ENCODE results near the gene CHAF1B. TPM values are rescaled to one million over a fixed set of nuclear protein-coding genes. Genes with fewer than 3 reads are reported as not detected.
A peak's percentile ranks its signal among the peaks of the same experiment; 100 is the strongest.
"Not testable (repeated sequence)": the region's sequence is repeated elsewhere in the genome, so short reads cannot be mapped to it uniquely, and the experiment has no call there.

Gene CHAF1B
- total RNA-seq = 2.4 TPM
- polyA plus RNA-seq (ENCODE audit: insufficient read depth in 1 of 8, insufficient read length in 8 of 8, low replicate concordance in 1 of 8) = 1 to 10 TPM; 4.0 to 5.7 (median 4.5) TPM
- long read RNA-seq, donor 1, full-length matches to known transcripts = 1 of 1 reads
- long read RNA-seq, donor 1, partial matches to known transcripts = 0 of 1 reads
- long read RNA-seq, donor 1, other reads (novel, unspliced or antisense) = 0 of 1 reads
- long read RNA-seq, donor 2 = 0 reads
- long read RNA-seq, donor 3 = 0 reads
- long read RNA-seq, donor 4 = 0 reads
- long read RNA-seq, donor 5, full-length matches to known transcripts = 1 of 1 reads
- long read RNA-seq, donor 5, partial matches to known transcripts = 0 of 1 reads
- long read RNA-seq, donor 5, other reads (novel, unspliced or antisense) = 0 of 1 reads
- long read RNA-seq, donor 6, full-length matches to known transcripts = 3 of 3 reads
- long read RNA-seq, donor 6, partial matches to known transcripts = 0 of 3 reads
- long read RNA-seq, donor 6, other reads (novel, unspliced or antisense) = 0 of 3 reads
- long read RNA-seq, donor 7, full-length matches to known transcripts = 1 of 1 reads
- long read RNA-seq, donor 7, partial matches to known transcripts = 0 of 1 reads
- long read RNA-seq, donor 7, other reads (novel, unspliced or antisense) = 0 of 1 reads
- long read RNA-seq, donor 8 = 0 reads
- long read RNA-seq, donor 9, full-length matches to known transcripts = 1 of 1 reads
- long read RNA-seq, donor 9, partial matches to known transcripts = 0 of 1 reads
- long read RNA-seq, donor 9, other reads (novel, unspliced or antisense) = 0 of 1 reads
- long read RNA-seq, donor 10, full-length matches to known transcripts = 2 of 2 reads
- long read RNA-seq, donor 10, partial matches to known transcripts = 0 of 2 reads
- long read RNA-seq, donor 10, other reads (novel, unspliced or antisense) = 0 of 2 reads
- long read RNA-seq, donor 11 = 0 reads

DNA sequence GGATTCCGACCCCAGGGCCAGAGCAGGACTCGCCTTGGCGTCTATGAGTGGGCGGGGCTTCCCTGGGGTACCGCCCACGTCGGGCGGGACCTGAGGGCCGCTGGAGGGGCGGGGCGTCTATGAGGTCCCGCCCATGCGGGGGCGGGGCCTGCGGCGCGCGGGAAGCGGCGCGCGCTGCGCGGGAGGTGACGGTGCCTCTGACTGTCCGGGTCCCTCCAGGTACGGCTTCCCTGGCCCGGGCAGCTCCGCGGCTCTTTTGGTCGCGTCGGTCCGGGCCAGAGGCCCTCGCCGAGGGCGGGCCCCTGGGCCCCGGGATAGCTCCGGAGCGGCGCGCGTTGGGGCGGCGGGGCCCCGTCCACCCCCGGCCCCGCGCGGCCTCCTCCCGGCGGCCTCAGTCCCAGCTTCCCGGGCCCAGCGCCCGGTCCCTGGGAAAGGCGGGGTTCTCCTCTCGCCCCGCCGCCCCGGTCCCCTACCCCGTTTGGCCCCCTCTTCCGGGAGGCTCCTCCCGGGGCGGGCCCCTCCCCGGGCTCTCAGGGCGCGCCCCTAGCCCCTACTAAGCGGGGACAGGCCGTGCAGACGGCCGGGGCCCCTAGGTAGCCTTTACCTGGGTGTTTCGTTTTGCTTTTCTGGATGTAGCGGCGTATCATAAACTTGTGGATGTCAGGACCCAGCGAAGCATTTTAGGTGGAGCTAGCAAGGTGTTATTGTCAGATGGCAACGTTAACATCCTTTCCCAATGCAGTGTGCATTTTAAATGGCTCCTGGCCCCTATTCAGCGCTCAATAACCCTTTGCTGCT, at the start of gene CHAF1B:
TSS of gene CHAF1B (plus strand) at position 160 of the 798 bp plus-strand sequence. CDS start 745 bp downstream, outside the sequence.
- Histone ChIP-seq H3K27me3 (ENCODE audit: control insufficient read depth, insufficient read depth, low read length) (no peaks in the 10 kb centered on the region), H3K27ac (ENCODE audit: low read length) (peak within 1 kb of the TSS; percentile 6), H3K36me3 (ENCODE audit: control insufficient read depth, insufficient read depth, low read length) (no peaks in the 10 kb centered on the region), H3K9me3 (replicated peaks; ENCODE audit: control insufficient read depth, low read depth, low read length) (no peaks in the 10 kb centered on the region), H3K4me3 (ENCODE audit: low read length) (peak within 1 kb of the TSS; percentile 51), H3K4me1 (ENCODE audit: control insufficient read depth, insufficient read depth, low read length) (peaks cover 19% of the 10 kb centered on the region)
- WGBS (ENCODE audit: insufficient coverage) = 2% methylated on average over 63 of the region's 77 CpGs
- peak; percentile 79 for DNase-seq

DNA sequence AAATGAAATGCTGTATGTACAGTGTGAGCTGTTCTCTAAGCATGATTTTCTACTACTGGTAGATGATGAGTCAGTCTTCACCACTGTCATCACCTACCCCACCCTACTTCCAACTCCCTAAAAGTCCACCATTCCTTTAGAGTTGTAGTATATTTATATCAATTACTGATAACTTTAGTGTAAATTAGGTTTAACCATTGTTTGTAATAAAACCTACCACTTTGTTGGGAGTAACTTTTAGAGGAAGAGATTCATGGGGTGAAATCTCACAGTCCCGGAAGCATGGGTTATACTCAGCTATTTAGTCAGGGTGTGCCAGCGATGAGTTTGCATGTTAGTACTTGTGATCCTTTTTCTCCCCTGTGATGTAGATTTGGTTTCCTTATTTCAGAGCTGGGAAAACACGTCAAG, 48.1 kb upstream of the CHAF1B start:
- H3K9me3 ChIP-seq (replicated peaks; ENCODE audit: control insufficient read depth, low read depth, low read length) = no peaks in the 10 kb centered on the region
- no peak for DNase-seq
- no peak overlapping the region for H3K4me3 ChIP-seq (ENCODE audit: low read length)
- peaks cover 40% of the 10 kb centered on the region for H3K36me3 ChIP-seq (ENCODE audit: control insufficient read depth, insufficient read depth, low read length)
- H3K27me3 ChIP-seq (ENCODE audit: control insufficient read depth, insufficient read depth, low read length) = no peaks in the 10 kb centered on the region
- H3K27ac ChIP-seq (ENCODE audit: low read length) = no peak overlapping the region
- WGBS (ENCODE audit: insufficient coverage) = no CpG with 5 or more reads among the region's 3 CpGs
- peaks cover 3% of the 10 kb centered on the region for H3K4me1 ChIP-seq (ENCODE audit: control insufficient read depth, insufficient read depth, low read length)

DNA sequence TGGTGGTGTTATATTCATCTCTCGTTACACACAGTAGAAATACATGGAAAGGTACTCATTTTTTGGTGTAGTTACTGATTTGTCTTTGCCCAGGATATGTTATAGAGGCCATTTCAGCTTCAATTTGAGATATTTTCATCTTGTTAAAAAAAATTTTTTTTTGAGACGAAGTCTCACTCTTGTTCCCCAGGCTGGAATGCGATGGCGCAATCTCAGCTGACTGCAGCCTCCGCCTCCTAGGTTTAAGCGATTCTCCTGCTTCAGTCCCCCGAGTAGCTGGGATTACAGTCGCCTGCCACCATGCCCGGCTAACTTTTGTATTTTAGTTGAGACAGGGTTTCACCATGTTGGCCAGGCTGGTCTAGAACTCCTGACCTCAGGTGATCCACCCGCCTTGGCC, 46.2 kb upstream of the CHAF1B start:
- Histone ChIP-seq H3K27me3 (ENCODE audit: control insufficient read depth, insufficient read depth, low read length) (no peaks in the 10 kb centered on the region), H3K4me1 (ENCODE audit: control insufficient read depth, insufficient read depth, low read length) (no peaks in the 10 kb centered on the region), H3K4me3 (ENCODE audit: low read length) (no peak overlapping the region), H3K27ac (ENCODE audit: low read length) (no peak overlapping the region), H3K9me3 (replicated peaks; ENCODE audit: control insufficient read depth, low read depth, low read length) (no peaks in the 10 kb centered on the region), H3K36me3 (ENCODE audit: control insufficient read depth, insufficient read depth, low read length) (peaks cover 50% of the 10 kb centered on the region)
- DNase-seq = no peak
- 95% methylated on average over 8 of the region's 10 CpGs for WGBS (ENCODE audit: insufficient coverage)

DNA sequence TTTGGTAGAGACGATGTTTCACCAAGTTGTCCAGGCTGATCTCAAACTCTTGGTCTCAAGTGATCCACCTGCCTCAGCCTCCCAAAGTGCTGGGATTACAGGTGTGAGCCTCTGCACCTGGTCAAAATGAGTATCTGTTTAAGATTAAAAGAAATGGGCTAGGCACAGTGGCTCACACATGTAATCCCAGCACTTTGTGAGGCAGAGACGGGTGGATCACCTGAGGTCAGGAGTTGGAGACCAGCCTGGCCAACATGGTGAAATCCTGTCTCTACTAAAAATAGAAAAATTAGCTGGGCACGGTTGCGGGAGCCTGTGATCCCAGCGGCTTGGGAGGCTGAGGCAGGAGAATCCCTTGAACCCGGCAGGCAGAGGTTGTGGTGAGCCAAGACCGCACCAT, 42.6 kb upstream of the CHAF1B start:
- WGBS (ENCODE audit: insufficient coverage) = 97% methylated on average over 5 of the region's 7 CpGs
- H3K27me3 ChIP-seq (ENCODE audit: control insufficient read depth, insufficient read depth, low read length); H3K4me1 ChIP-seq (ENCODE audit: control insufficient read depth, insufficient read depth, low read length); H3K27ac ChIP-seq (ENCODE audit: low read length); H3K9me3 ChIP-seq (replicated peaks; ENCODE audit: control insufficient read depth, low read depth, low read length); H3K4me3 ChIP-seq (ENCODE audit: low read length); DNase-seq: not testable (repeated sequence)
- peaks cover 65% of the 10 kb centered on the region for H3K36me3 ChIP-seq (ENCODE audit: control insufficient read depth, insufficient read depth, low read length)

DNA sequence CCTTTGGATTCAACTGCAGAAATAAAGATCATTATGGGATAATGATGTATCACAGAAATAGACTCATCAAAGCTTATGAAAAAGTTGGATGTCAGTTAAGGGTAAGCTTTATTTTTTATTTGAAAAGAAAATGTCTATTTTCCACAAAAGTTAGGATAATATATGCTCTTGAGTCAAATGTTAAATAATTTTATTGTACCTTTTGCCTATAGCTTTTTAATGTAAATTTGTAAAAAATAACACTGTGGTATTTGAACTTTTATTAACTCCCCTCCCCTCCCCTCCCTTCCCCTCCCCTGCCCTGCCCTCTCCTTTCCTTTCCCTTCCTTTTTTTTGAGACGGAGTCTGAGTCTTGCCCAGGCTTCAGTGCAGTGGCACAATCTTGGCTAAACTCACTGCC, 40.3 kb upstream of the CHAF1B start:
- no peaks in the 10 kb centered on the region for H3K9me3 ChIP-seq (replicated peaks; ENCODE audit: control insufficient read depth, low read depth, low read length)
- H3K4me1 ChIP-seq (ENCODE audit: control insufficient read depth, insufficient read depth, low read length) = no peaks in the 10 kb centered on the region
- no peak for DNase-seq
- H3K4me3 ChIP-seq (ENCODE audit: low read length) = no peak overlapping the region
- H3K27me3 ChIP-seq (ENCODE audit: control insufficient read depth, insufficient read depth, low read length) = no peaks in the 10 kb centered on the region
- H3K36me3 ChIP-seq (ENCODE audit: control insufficient read depth, insufficient read depth, low read length) = peaks cover 63% of the 10 kb centered on the region
- no peak overlapping the region for H3K27ac ChIP-seq (ENCODE audit: low read length)
- 63% methylated on average over 1 of the region's 1 CpG for WGBS (ENCODE audit: insufficient coverage)

DNA sequence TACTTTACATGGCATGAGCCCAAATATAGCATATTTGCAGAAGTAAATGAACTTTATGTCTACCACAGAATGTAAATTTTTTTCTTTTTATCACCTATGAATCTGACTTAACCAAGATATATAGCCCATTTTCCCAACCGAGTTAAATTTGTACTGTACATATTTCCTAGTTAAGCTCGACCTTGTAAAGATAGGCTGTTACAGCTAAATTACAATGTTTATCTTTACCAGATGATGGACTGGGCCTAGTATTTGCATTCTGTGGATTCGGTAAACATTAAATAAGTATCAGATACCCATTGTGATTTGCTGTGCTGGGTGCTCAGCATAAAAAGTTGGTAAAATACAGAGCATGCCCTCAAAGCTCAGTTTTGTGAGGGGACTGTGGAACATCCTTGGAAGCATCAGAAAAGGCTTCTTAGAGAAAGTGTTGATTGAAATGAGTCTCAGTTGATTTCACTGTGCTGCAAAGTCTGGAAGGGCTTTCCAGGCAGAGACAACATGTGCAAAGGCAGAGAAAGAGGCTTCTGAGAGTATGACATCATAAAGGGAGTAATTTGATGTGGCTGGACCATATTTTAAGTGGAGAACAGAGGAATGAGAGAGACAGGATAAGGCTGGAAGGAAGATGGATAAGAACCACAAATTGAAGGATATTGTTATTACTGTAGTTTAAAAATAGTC, 37.8 kb upstream of the CHAF1B start:
- Histone ChIP-seq H3K4me3 (ENCODE audit: low read length) (no peak overlapping the region), H3K27me3 (ENCODE audit: control insufficient read depth, insufficient read depth, low read length) (no peaks in the 10 kb centered on the region), H3K9me3 (replicated peaks; ENCODE audit: control insufficient read depth, low read depth, low read length) (no peaks in the 10 kb centered on the region), H3K4me1 (ENCODE audit: control insufficient read depth, insufficient read depth, low read length) (no peaks in the 10 kb centered on the region), H3K27ac (ENCODE audit: low read length) (no peak overlapping the region), H3K36me3 (ENCODE audit: control insufficient read depth, insufficient read depth, low read length) (peaks cover 59% of the 10 kb centered on the region)
- DNase-seq = no peak
- no CpG with 5 or more reads among the region's 3 CpGs for WGBS (ENCODE audit: insufficient coverage)

DNA sequence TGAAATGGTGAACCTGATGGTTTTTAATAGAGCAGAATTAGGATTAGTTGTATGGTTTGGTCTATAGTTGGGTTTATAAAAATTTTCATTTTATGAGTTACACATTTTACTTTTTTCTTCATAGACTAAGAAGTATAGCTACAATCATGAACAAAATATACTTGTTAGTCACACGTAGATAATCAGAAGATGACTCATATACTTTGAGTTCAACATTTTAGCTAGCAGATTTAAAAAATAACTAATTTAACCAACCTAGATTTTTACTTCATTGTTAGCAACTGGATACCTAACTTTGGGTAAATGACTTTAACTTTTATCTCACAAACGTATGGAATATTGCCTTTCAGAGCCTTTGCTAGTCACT, 37.2 kb upstream of the CHAF1B start:
- Histone ChIP-seq H3K9me3 (replicated peaks; ENCODE audit: control insufficient read depth, low read depth, low read length) (no peaks in the 10 kb centered on the region), H3K27me3 (ENCODE audit: control insufficient read depth, insufficient read depth, low read length) (no peaks in the 10 kb centered on the region), H3K27ac (ENCODE audit: low read length) (no peak overlapping the region), H3K36me3 (ENCODE audit: control insufficient read depth, insufficient read depth, low read length) (peaks cover 58% of the 10 kb centered on the region), H3K4me1 (ENCODE audit: control insufficient read depth, insufficient read depth, low read length) (no peaks in the 10 kb centered on the region), H3K4me3 (ENCODE audit: low read length) (no peak overlapping the region)
- no peak for DNase-seq
- WGBS (ENCODE audit: insufficient coverage) = no CpG with 5 or more reads among the region's 2 CpGs

DNA sequence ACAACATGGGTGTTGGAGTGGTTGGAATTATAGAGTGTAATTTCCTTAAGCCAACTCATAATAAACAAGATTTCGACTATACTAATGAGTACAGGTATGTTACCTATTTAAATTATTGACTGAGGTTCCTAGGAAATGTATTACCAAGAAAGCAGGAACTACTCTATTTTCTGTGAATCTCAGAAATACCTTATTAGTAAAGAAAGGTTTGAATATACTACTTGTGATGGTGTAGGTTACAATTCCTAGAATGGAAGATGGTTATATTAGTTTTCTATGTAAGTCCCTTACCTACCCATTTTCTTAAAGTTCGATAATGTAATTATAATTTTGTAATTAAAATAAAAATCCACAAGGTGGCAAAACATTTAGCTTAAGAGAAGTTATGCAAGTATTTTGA, 35.9 kb upstream of the CHAF1B start:
- H3K27ac ChIP-seq (ENCODE audit: low read length) = no peak overlapping the region

DNA sequence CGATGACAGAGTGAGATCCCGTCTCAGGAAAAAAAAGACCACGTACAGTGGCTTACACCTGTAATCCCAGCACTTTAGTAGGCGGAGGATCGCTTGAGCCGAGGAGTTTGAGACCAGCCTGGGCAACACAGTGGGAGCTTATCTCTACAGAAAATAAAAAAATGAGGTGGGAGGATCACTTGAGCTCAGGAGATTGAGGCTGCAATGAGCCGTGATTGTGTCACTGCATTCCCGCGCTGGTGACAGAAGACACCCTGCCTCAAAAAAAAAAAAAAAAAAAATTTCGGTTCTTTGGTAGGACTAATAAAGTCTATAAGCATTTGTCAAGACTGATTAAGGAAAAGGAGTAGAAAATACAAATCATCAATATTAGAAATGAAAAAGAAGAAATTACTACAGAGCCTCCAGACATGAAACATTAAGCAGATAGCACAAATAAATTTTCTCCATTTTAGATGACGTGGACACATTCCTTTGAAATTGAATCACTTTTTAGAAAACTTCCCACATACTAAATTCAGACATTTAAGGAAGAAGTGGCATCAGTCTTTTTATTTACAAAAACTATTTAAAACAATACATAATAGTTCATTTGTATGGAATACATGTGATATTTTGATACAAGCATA, 34.8 kb upstream of the CHAF1B start:
- H3K4me1 ChIP-seq (ENCODE audit: control insufficient read depth, insufficient read depth, low read length) = no peaks in the 10 kb centered on the region
- H3K27ac ChIP-seq (ENCODE audit: low read length) = no peak overlapping the region
- no peaks in the 10 kb centered on the region for H3K9me3 ChIP-seq (replicated peaks; ENCODE audit: control insufficient read depth, low read depth, low read length)
- no peaks in the 10 kb centered on the region for H3K27me3 ChIP-seq (ENCODE audit: control insufficient read depth, insufficient read depth, low read length)
- no peak for DNase-seq
- WGBS (ENCODE audit: insufficient coverage) = 87% methylated on average over 3 of the region's 11 CpGs
- peaks cover 53% of the 10 kb centered on the region for H3K36me3 ChIP-seq (ENCODE audit: control insufficient read depth, insufficient read depth, low read length)
- no peak overlapping the region for H3K4me3 ChIP-seq (ENCODE audit: low read length)

More for the DNA sequence above, 35.9 kb upstream of the CHAF1B start:
- Histone ChIP-seq H3K36me3 (ENCODE audit: control insufficient read depth, insufficient read depth, low read length) (peaks cover 56% of the 10 kb centered on the region), H3K9me3 (replicated peaks; ENCODE audit: control insufficient read depth, low read depth, low read length) (no peaks in the 10 kb centered on the region), H3K27me3 (ENCODE audit: control insufficient read depth, insufficient read depth, low read length) (no peaks in the 10 kb centered on the region), H3K4me1 (ENCODE audit: control insufficient read depth, insufficient read depth, low read length) (no peaks in the 10 kb centered on the region), H3K4me3 (ENCODE audit: low read length) (no peak overlapping the region)
- no peak for DNase-seq
- no CpG with 5 or more reads among the region's 2 CpGs for WGBS (ENCODE audit: insufficient coverage)

All from muscle of leg (tissue), 16 donors.